Suppressor macrophage treated with lipopolysaccharide for 1 hour (primary cell): Measurements from ENCODE around the gene PROC.

Source experiments
- DNase-seq, 3 donors: peaks; one replicate each; pipeline ENCODE4 v3.0.0-alpha.2; 2020 to 2022

Gene PROC

GRCh38 chr2:127463155-127463991 lies 45.1 kb downstream of the PROC start:
- no peak for DNase-seq

- no peak for DNase-seq
Measured at GRCh38 chr2:127464470-127465257, 46.4 kb downstream of the PROC start.

- DNase-seq: no peak
Measured at GRCh38 chr2:127465258-127465657, 47.0 kb downstream of the PROC start.

DNA sequence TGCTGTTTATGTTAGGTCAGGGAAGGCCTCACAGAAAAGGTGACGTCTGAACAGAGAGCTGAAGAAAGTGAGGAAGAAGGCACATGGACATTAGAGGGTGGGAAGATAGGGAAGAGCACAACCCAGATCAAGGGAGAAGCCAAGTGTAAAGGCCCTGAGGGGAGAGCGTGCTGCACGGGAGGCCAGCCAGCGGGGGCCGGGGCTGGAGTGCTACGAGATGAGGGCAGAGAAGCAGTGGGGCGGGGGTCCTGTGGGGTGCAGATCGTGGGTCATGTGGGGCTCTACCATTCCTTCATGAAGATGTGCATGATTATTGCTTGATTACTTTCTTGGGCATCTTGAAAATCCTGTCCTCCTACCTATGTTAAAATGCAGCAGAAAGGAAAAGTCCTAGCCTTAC lies 50.8 kb downstream of the PROC start:
- no peak for DNase-seq

GRCh38 chr2:127469974-127470373 lies 51.7 kb downstream of the PROC start:
- no peak for DNase-seq

GRCh38 chr2:127471286-127471988 lies 53.2 kb downstream of the PROC start:
- no peak for DNase-seq

DNA sequence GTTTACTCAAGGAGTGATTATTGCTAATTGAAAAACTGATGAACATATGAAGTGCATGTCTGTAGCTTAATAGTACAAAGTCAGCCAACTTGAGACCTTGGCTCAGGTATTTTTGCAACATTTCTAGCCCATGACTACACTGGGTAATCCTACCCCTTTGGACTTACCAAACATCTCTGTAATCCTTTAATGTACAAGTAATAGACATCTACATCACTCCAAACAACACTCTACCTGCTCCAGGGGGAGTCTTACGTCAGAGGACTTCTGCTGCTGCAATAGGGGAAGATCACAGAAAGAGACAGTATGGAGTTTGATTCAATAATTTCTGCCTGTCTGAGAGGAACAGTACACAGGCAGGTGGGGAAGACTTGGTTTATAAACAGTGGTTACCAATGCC lies 54.0 kb downstream of the PROC start:
- no peak for DNase-seq

- DNase-seq: no peak
Measured at GRCh38 chr2:127475788-127476187, 57.6 kb downstream of the PROC start.
